HepG2 (cell line): ENCODE results near the gene RAI14. TPM values are rescaled to one million over a fixed set of nuclear protein-coding genes. Genes with fewer than 3 reads are reported as not detected.

ENCODE experiments used
- ATF4 ChIP-seq, 2 experiments: fragments of 450-650 bp in 1 of 2; sonication (generic) in 1 of 2; formaldehyde crosslinking; IDR thresholded peaks; 2 replicates each; pipeline versions ENCODE4 v1.5.0 to v1.8.0; 2020 to 2022; ENCODE audit warnings: mild to moderate bottlenecking in 1 of 2, missing genetic modification reagents in 1 of 2
- HNF1A ChIP-seq, 2 experiments: sonication (generic) in 1 of 2; formaldehyde crosslinking in 1 of 2; IDR thresholded peaks; 2 replicates each; pipeline versions ENCODE4 v1.4.0 to v1.6.1; 2016 to 2020; ENCODE audit warnings: borderline replicate concordance in 1 of 2, low read depth in 1 of 2, mild to moderate bottlenecking in 1 of 2, missing genetic modification reagents in 1 of 2
- SP140L ChIP-seq: sonication (generic); formaldehyde crosslinking; IDR thresholded peaks from 2 replicates; pipeline ENCODE4 v1.4.0; 2020; ENCODE audit warnings: missing genetic modification reagents, borderline replicate concordance
- TFAP4 ChIP-seq: sonication (generic); IDR thresholded peaks from 2 replicates; pipeline ENCODE4 v1.6.1; 2016; ENCODE audit warnings: low read depth, borderline replicate concordance
- THRA ChIP-seq: sonication (generic); formaldehyde crosslinking; IDR thresholded peaks from 2 replicates; pipeline ENCODE4 v1.4.0; 2020; ENCODE audit warnings: missing genetic modification reagents, borderline replicate concordance
- ZNF563 ChIP-seq: sonication (generic); formaldehyde crosslinking; IDR thresholded peaks from 2 replicates; pipeline ENCODE4 v1.8.0; 2022; ENCODE audit warnings: mild to moderate bottlenecking, moderate library complexity, missing genetic modification reagents
- ZNF605 ChIP-seq: sonication (generic); formaldehyde crosslinking; IDR thresholded peaks from 2 replicates; pipeline ENCODE4 v1.8.0; 2022; ENCODE audit warnings: mild to moderate bottlenecking, missing genetic modification reagents
- polyA plus RNA-seq, 8 experiments: library from polyadenylated mRNA; depleted of rRNA in 3 of 8; stranded (reverse) in 7 of 8; unstranded in 1 of 8; fragments of >200 nt; fragmentation: Illumina TruSeq in 4 of 8; extraction: Trizol in 4 of 8; gene quantifications; 2 replicates each; pipeline versions ENCODE4 v1.2.1 to v1.2.3, GENCODE V29; 2011 to 2016; ENCODE audit warnings: low read depth in 4 of 8, missing spikeins in 1 of 8, mixed read lengths in 1 of 8; ENCODE audit not compliant: insufficient read depth in 1 of 8
- total RNA-seq, 5 experiments: library from RNA; depleted of rRNA; stranded (reverse); fragments of >200 nt; fragmentation: Illumina TruSeq; extraction: Trizol; gene quantifications; 2 replicates each; pipeline ENCODE4 v1.2.3, GENCODE V29; 2016; ENCODE audit warnings: low read depth in 1 of 5
- TF ChIP-seq, protein P1 (sequence below): IDR thresholded peaks from 2 replicates; pipeline ENCODE4 v1.6.1; 2018; ENCODE audit warnings: missing genetic modification reagents, mild to moderate bottlenecking, missing compliant biosample characterization
- TF ChIP-seq, protein P2 (sequence below): sonication (generic); formaldehyde crosslinking; IDR thresholded peaks from 2 replicates; pipeline ENCODE4 v1.5.1; 2020; ENCODE audit warnings: mild to moderate bottlenecking, missing genetic modification reagents, borderline replicate concordance
- TF ChIP-seq, protein P3 (sequence below): sonication (generic); formaldehyde crosslinking; IDR thresholded peaks from 2 replicates; pipeline ENCODE4 v1.5.1; 2020; ENCODE audit warnings: mild to moderate bottlenecking, missing genetic modification reagents

RAI14 gene
- total and polyA plus RNA-seq, 2 of the 13 experiments (the other 11 are each of a cell fraction or from before 2014, with no cell fraction given): 12.6 to 18.2 TPM

- TF ChIP-seq THRA (CRISPR knock-in tag) (no peak), ATF4 (CRISPR knock-in tag; IDR thresholded peaks at IDR 0.05) (no peak), TFAP4 (no peak), ZNF605 (CRISPR knock-in tag) (no peak), SP140L (CRISPR knock-in tag) (no peak), ZNF563 (CRISPR knock-in tag) (no peak), HNF1A (IDR thresholded peaks at IDR 0.05; ENCODE audit: low read depth) (no peak), HNF1A (CRISPR knock-in tag; IDR thresholded peaks at IDR 0.05; ENCODE audit: borderline replicate concordance) (no peak)
- TF ChIP-seq, protein P1, sequence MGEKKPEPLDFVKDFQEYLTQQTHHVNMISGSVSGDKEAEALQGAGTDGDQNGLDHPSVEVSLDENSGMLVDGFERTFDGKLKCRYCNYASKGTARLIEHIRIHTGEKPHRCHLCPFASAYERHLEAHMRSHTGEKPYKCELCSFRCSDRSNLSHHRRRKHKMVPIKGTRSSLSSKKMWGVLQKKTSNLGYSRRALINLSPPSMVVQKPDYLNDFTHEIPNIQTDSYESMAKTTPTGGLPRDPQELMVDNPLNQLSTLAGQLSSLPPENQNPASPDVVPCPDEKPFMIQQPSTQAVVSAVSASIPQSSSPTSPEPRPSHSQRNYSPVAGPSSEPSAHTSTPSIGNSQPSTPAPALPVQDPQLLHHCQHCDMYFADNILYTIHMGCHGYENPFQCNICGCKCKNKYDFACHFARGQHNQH (CRISPR knock-in tag): no peak
- TF ChIP-seq, protein P2, sequence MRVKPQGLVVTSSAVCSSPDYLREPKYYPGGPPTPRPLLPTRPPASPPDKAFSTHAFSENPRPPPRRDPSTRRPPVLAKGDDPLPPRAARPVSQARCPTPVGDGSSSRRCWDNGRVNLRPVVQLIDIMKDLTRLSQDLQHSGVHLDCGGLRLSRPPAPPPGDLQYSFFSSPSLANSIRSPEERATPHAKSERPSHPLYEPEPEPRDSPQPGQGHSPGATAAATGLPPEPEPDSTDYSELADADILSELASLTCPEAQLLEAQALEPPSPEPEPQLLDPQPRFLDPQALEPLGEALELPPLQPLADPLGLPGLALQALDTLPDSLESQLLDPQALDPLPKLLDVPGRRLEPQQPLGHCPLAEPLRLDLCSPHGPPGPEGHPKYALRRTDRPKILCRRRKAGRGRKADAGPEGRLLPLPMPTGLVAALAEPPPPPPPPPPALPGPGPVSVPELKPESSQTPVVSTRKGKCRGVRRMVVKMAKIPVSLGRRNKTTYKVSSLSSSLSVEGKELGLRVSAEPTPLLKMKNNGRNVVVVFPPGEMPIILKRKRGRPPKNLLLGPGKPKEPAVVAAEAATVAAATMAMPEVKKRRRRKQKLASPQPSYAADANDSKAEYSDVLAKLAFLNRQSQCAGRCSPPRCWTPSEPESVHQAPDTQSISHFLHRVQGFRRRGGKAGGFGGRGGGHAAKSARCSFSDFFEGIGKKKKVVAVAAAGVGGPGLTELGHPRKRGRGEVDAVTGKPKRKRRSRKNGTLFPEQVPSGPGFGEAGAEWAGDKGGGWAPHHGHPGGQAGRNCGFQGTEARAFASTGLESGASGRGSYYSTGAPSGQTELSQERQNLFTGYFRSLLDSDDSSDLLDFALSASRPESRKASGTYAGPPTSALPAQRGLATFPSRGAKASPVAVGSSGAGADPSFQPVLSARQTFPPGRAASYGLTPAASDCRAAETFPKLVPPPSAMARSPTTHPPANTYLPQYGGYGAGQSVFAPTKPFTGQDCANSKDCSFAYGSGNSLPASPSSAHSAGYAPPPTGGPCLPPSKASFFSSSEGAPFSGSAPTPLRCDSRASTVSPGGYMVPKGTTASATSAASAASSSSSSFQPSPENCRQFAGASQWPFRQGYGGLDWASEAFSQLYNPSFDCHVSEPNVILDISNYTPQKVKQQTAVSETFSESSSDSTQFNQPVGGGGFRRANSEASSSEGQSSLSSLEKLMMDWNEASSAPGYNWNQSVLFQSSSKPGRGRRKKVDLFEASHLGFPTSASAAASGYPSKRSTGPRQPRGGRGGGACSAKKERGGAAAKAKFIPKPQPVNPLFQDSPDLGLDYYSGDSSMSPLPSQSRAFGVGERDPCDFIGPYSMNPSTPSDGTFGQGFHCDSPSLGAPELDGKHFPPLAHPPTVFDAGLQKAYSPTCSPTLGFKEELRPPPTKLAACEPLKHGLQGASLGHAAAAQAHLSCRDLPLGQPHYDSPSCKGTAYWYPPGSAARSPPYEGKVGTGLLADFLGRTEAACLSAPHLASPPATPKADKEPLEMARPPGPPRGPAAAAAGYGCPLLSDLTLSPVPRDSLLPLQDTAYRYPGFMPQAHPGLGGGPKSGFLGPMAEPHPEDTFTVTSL: no peak
- TF ChIP-seq, protein P3, sequence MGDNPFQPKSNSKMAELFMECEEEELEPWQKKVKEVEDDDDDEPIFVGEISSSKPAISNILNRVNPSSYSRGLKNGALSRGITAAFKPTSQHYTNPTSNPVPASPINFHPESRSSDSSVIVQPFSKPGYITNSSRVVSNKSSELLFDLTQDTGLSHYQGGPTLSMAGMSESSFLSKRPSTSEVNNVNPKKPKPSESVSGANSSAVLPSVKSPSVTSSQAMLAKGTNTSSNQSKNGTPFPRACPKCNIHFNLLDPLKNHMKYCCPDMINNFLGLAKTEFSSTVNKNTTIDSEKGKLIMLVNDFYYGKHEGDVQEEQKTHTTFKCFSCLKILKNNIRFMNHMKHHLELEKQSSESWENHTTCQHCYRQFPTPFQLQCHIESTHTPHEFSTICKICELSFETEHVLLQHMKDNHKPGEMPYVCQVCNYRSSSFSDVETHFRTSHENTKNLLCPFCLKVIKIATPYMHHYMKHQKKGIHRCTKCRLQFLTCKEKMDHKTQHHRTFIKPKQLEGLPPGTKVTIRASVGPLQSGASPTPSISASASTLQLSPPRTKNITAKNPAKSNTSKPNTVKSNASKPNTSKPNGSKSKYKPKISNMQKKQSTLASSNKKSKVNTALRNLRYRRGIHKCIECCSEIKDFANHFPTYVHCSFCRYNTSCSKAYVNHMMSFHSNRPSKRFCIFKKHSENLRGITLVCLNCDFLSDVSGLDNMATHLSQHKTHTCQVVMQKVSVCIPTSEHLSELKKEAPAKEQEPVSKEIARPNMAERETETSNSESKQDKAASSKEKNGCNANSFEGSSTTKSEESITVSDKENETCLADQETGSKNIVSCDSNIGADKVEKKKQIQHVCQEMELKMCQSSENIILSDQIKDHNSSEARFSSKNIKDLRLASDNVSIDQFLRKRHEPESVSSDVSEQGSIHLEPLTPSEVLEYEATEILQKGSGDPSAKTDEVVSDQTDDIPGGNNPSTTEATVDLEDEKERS (CRISPR knock-in tag): no peak
These were observed 162.6 kb downstream of the RAI14 start (continued) for GRCh38 chr5:34818717-34819116.
